Measurements from ENCODE around the gene WBP1L.
"Not testable (repeated sequence)": the region's sequence is repeated elsewhere in the genome, so short reads cannot be mapped to it uniquely, and the experiment has no call there.

Gene WBP1L

GRCh38 chr10:102743588-102744373, at the start of gene WBP1L:
WBP1L (plus strand) TSS chr10:102743948; CDS start chr10:102744054, 106 bp downstream.
- DNase-seq (ENCODE audit: low read depth): peak; percentile 94

- not testable (repeated sequence) for DNase-seq (ENCODE audit: low read depth)
Observed at GRCh38 chr10:102695401-102695800, 48.3 kb upstream of the WBP1L start.

DNA sequence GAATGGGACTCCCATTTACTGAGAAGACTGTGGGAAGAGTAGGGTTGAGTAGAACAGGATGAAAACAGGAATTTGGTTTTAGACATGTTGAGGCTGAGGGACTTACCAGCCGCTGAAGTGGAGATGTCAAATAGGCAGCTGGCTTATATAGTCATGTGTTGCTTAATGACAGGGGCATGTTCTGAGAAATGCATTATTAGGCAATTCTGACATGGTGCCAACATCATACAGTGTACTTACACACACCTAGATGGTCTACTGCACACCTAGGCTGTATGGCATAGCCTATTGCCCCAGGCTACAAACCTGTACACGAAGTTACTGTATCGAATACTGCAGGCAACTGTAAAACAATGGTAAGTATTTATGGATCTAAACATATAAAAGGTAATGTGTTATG, 47.0 kb upstream of the WBP1L start:
- DNase-seq (ENCODE audit: low read depth): no peak

DNA sequence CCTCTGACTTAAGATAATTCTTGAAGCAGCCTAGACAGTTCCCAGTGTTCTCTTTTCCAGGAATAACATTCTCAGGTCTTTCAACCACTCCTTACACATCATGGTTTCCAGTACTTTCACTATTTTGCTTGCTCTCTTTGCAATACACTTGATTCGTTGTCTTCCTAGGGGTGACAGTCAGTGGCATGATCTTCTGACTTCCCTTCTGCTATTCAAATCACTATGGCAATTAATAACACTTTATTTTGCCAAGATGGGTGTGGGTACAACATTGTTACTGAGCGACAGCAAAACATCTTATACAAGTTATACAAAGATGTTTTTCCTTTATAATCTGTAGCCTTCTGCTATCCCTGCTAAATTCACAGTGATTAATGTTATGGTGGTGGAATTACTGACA, 44.9 kb upstream of the WBP1L start:
- no peak for DNase-seq (ENCODE audit: low read depth)

GRCh38 chr10:102701272-102701671, 42.5 kb upstream of the WBP1L start:
- DNase-seq (ENCODE audit: low read depth): no peak

- DNase-seq (ENCODE audit: low read depth): no peak
Observed at GRCh38 chr10:102701796-102702195, 42.0 kb upstream of the WBP1L start.

DNA sequence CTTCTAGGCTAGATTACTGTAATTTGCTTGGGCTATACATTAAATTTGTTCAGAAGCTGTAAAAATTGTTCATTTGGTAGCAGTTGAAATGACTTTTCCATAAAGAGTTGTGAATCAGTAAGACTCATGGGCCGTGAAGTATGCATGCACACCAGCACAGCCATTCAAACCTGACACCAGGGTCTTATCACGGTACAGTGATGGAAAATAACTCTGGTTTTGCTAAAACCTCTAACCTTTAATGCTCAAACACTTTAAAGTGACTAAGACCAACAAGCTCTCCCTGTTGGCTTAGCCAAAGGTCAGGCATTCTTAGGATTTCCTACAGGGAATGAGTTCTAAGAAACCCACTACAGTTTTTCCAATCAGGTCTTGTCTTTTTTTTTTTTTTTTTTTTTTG, 41.0 kb upstream of the WBP1L start:
- no peak for DNase-seq (ENCODE audit: low read depth)

DNA sequence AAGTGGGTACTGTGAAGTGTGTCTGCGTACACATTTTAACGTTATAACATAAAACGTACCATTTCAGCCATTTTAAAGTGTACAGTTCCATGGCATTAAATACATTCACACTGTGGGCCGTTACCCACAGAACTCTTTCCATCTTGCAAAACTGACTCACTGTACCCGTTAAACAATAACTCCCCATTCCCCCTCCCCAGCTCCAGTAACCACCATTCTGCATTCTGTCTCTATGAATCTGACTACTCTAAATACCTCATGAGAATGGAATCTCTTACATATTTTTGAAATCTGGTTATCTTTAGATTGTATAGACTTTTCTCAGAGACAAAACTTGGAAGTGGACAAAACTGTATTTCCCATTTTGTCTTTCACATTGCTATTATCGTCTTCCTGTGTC, 38.8 kb upstream of the WBP1L start:
- no peak for DNase-seq (ENCODE audit: low read depth)

DNA sequence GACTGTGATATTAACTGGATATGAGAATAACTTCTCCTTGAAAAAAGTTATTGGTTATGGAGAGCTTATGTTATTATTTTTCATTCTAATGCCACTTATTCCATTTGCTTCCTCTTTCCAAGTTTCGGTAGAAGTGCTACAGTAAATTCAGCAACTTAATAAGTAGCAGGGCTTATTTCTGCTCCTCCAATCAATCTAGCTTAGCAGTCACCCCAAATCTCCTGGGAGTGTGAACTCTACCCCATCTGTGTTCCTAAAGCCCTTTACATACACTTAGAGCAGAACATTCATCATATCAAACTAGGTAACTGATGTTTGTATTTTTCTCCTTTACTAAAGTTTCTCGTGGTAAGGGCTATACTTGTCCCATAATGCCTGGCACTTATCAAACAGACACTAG, 38.2 kb upstream of the WBP1L start:
- DNase-seq (ENCODE audit: low read depth): no peak

GRCh38 chr10:102710609-102711008, 33.1 kb upstream of the WBP1L start:
- DNase-seq (ENCODE audit: low read depth): no peak

GRCh38 chr10:102712089-102712488, 31.7 kb upstream of the WBP1L start:
- DNase-seq (ENCODE audit: low read depth): no peak

DNA sequence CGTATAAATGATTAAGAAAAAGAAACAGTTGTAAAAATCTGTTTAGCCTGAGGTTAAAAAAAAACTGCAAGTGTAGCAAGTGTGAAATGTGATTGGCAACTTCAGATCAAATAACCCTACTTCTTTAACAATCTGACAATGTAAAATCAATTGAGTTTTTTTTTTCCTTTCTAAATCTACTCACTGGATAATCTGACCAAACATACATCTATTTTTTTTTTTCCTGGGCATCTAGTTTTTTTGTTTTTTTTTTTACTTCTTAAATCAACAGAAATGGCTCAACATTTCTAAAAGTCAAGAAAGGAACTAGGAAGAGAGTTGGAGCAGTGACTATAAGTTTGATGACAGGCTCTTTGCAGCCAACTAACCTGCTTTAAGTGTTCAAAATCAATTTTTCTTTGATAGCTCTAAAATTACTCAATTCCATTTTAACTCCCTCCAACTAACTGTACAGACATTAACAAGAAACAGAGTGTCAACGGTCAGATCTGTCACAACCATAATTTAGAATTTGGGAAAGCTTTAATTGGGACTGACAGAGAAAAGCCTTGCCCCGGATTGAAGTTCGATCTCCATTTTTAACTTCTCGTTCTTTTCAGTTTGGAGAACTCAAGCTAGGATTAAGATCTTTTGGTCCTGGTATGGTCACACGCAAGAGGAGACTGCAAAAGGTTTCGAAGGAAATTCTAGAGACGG, 30.8 kb upstream of the WBP1L start:
- no peak for DNase-seq (ENCODE audit: low read depth)

DNA sequence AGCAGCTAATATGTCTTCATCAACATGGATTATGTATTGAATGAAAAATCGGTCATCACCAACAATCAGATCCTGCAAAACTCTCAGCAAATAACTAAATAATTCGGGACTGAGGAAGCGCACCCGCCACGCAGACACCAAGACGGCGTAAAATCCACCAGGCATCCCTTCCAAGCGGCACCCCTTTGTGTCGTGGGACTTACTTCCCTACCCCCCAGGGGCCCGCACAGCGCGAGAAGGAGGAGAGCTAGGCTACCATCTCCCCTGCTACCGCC, 30.3 kb upstream of the WBP1L start:
- no peak for DNase-seq (ENCODE audit: low read depth)

DNA sequence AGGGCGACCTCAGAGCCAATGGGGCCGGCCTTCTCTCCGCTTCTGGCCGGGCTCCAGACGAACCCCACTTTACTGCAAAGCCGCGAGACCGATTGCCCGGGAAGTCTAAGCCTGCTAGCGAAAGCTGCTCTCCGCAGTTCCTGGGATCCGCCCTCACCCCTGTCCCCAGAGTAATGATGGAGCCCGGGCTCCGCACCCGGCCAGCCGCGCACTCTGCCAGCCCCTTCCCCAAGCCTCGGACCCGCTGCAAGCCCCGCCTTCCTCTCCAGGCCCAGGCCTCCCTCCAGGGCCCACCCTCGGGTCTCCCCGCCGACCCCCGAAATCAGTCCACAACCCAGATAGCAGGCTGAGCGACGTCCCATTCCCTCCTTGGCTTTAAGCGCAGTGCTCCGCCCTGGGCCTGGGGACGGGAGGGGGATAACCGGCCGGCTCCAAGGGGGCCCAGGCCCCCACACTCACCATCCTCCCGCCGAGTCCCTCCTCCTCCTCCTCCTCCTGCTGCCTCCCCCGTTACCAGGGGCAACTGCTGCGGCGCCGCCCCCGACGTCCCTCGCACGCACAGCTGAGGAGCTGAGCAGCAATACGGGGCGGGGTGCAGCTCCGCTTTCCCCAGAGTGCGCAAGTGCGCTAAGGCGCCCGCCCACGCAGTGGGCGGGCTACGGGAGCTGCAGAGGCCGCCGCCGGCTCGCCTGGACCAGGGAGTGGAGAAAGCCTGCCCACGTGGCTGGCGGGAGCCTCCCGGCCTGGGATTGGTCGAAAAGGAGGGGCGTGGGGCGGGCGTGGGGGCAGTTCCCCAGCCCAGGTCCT, 29.7 kb upstream of the WBP1L start, which contains the start of gene ARL3:
TSS of gene ARL3 (minus strand) at position 584 of the 807 bp plus-strand sequence. CDS start at position 462, 122 bp downstream.
- DNase-seq (ENCODE audit: low read depth): peak; percentile 91

GRCh38 chr10:102714621-102715455, 28.9 kb upstream of the WBP1L start, which contains the start of gene SFXN2:
SFXN2 (plus strand) TSS chr10:102714636; CDS start chr10:102726637, 12,001 bp downstream.
- DNase-seq (ENCODE audit: low read depth): peak; percentile 20

GRCh38 chr10:102715880-102716279, 27.9 kb upstream of the WBP1L start:
- no peak for DNase-seq (ENCODE audit: low read depth)

DNA sequence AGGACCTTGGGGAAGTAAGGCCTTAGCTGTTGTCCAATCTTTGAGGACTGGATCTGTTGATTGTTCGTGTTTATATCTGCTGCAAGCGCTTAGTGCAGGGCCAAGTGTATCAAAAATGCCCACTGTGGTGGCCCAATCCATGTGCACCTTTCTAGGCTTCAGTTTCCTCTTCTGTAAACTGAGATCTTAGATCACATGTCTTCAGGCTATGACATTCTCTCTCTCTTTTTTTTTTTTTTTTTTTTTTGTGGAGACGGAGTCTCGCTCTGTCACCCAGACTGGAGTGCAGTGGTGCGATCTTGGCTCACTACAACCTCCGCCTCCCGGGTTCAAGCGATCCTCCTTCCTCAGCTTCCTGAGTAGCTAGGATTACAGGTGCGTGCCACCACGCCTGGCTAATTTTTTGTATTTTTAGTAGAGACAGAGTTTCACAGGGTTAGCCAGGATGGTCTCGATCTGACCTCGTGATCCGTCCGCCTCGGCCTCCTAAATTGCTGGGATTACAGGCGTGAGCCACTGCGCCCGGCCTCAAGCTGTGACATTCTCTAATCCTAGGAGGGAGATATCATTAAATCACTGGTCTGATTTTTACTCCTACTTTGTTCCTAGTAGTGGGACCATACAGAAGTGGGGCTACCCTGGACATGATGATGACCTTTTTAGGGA, 26.7 kb upstream of the WBP1L start:
- DNase-seq (ENCODE audit: low read depth): not testable (repeated sequence)

GRCh38 chr10:102718220-102718619, 25.5 kb upstream of the WBP1L start:
- no peak for DNase-seq (ENCODE audit: low read depth)

GRCh38 chr10:102720337-102720736, 23.4 kb upstream of the WBP1L start:
- DNase-seq (ENCODE audit: low read depth): no peak

DNA sequence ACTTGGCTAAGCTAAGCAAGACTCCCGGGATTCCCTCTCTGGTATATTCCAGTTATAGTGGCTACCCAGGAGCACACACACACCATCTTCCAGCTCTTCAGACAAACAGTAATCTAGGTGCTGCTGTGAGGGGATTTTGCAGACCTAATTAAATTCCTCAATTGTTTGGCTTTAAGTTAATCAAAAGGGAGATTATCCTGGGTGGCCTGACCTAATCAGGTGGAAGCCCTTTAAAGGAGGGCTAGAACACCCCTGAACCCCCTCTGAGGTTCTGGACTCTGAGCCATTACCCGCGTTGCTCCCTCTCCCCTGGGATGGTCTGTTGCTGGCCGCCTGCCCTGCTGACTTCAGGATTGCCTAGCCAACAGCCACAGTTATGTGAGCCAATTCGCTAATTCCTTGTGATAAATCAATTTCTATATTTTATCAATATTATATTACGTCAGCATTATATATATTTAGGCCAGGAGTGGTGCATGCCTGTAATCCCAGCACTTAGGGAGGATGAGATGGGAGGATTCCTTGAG, 22.9 kb upstream of the WBP1L start:
- no peak for DNase-seq (ENCODE audit: low read depth)

DNA sequence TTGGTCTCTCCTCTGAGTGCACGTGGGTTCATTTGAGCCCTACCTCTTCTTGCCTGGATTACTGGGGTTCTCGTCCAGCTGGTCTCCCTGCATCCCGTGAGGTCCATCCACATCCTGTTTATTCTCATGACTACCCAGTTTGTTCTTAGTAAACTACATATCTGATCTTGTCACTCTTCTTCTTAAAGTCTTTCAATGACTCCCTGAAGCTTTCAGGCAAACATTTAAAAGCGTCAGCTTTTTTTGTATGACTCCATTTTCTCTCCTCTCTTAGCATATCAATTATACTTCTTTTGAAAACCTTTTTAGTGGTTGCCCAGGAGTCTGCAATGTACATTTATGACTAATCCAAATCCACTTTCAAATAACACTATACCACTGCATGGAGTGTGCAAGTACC, 21.8 kb upstream of the WBP1L start:
- no peak for DNase-seq (ENCODE audit: low read depth)

All from activated gamma-delta T cell treated with anti-CD3 and anti-CD28 coated beads, Interleukin-2, amount 50 U/mL, for 16 hours (primary cell).